22Rv1 (cell line): Measurements from ENCODE around the gene MEF2D.

Experiments
- H3K27ac ChIP-seq: fragments of 450-650 bp; 2 replicates; pipeline ENCODE4 v1.5.1; 2017
- ZFX ChIP-seq: fragments of 450-650 bp; IDR thresholded peaks from 2 replicates; pipeline ENCODE4 v1.6.1; 2017; ENCODE audit warnings: antibody characterized with exemption, borderline replicate concordance
- TF ChIP-seq, protein P1 (sequence below): fragments of 450-650 bp; IDR thresholded peaks from 2 replicates; pipeline ENCODE4 v1.5.1; 2017; ENCODE audit warnings: mild to moderate bottlenecking

The MEF2D gene

DNA sequence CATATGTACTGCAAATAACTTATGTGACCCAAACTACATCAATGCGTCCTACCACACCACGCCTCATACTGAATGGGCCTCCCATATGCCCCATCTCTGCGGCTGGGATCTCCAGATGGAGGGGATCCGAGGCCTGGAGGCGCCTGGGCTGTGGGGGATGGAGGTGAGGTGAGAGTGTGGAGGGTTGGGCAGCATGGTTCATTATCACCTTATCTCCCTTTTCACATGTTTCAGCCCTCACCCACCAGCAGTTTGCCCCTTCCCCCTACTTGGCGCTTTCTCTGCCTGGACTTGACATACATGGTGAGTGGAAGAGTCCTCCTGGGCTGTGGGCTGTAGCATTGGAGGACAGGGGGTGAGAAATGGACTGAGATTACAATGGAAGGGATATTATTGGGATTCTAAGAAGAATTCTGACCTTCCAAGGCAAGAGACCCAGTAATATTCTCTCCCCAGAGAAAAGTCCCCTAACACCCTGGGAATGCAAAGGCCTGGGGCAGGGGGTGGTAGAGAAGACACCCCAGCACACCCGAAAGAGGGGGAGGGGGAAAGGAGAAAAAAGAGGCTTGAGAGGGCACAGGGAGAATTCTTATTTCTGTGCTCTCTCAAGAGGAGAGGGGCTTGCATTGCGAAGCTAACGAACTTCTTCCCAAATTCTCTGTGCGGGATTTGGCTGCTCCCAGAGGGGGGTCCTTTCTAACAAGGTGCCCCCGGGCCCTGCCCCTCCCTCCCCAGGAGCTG is 61.4 kb downstream of the MEF2D start:
- TF ChIP-seq, protein P1, sequence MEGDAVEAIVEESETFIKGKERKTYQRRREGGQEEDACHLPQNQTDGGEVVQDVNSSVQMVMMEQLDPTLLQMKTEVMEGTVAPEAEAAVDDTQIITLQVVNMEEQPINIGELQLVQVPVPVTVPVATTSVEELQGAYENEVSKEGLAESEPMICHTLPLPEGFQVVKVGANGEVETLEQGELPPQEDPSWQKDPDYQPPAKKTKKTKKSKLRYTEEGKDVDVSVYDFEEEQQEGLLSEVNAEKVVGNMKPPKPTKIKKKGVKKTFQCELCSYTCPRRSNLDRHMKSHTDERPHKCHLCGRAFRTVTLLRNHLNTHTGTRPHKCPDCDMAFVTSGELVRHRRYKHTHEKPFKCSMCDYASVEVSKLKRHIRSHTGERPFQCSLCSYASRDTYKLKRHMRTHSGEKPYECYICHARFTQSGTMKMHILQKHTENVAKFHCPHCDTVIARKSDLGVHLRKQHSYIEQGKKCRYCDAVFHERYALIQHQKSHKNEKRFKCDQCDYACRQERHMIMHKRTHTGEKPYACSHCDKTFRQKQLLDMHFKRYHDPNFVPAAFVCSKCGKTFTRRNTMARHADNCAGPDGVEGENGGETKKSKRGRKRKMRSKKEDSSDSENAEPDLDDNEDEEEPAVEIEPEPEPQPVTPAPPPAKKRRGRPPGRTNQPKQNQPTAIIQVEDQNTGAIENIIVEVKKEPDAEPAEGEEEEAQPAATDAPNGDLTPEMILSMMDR, result no peak
- TF ChIP-seq ZFX, result no peak
- H3K27ac ChIP-seq, result no peak overlapping the region

GRCh38 chr1:156438278-156438987 is 62.1 kb downstream of the MEF2D start:
- H3K27ac ChIP-seq, result no peak overlapping the region
- TF ChIP-seq, protein P1, result no peak
- no peak for TF ChIP-seq ZFX

DNA sequence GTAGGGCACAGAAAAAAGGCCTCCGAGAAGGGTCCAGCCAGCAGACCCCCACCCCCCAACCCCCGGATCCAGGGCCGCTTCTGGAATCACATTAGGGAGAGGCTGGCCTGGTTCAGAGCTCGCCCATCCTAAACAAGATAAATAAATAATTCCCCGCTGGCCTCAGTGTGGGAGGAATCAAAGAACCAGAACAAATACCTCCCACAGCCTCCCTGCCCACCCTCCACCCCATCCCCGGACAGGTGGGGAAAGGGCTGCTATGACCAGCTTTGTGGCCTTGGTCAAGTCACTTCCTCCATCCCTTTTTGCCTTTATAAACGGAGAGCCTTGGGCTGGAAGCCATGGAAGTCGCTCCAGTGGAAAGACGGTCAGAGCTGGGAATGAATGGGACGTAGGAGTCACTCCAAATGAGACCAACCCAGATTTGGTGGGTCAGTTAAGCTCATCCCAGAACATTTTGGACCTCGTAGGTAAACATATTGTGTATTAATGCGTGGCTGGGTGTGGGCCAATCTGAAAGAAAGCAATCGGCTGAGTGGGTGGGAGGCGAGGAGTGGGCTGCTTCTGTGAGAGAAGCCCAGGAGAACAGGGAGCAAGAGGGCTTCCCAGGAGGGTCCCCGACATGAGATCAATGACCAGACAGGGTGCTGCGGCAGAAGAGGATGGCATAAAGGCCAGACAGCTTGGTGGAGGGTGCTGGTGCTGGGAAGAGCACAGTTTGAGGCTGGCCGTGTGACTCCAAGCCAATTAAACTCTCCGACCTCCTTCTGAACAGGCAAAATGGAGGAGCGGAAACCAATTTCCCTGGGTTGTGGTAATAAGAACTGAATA is 63.3 kb downstream of the MEF2D start:
- no peak for TF ChIP-seq ZFX
- TF ChIP-seq, protein P1, result no peak

GRCh38 chr1:156436141-156437036 is 64.2 kb downstream of the MEF2D start:
- H3K27ac ChIP-seq, result no peak overlapping the region

More for the DNA sequence above, 63.3 kb downstream of the MEF2D start:
- H3K27ac ChIP-seq, result no peak overlapping the region

GRCh38 chr1:156435545-156436140 is 64.9 kb downstream of the MEF2D start:
- TF ChIP-seq, protein P1, result no peak
- no peak for TF ChIP-seq ZFX

More at GRCh38 chr1:156436141-156437036, 64.2 kb downstream of the MEF2D start:
- TF ChIP-seq ZFX, result no peak
- TF ChIP-seq, protein P1, result no peak

GRCh38 chr1:156434989-156435544 is 65.5 kb downstream of the MEF2D start:
- no peak overlapping the region for H3K27ac ChIP-seq
- TF ChIP-seq, protein P1, result no peak
- TF ChIP-seq ZFX, result no peak

More at GRCh38 chr1:156435545-156436140, 64.9 kb downstream of the MEF2D start:
- no peak overlapping the region for H3K27ac ChIP-seq
